Ishikawa (cell line): ENCODE results near the gene MZT1.

Experiments used
- CEBPB ChIP-seq: IDR thresholded peaks from 2 replicates; pipeline ENCODE4 v1.6.1; 2012
- CREB1 ChIP-seq: IDR thresholded peaks from 2 replicates; pipeline ENCODE4 v1.6.1; 2012; ENCODE audit warnings: low read depth
- EGR1 ChIP-seq: IDR thresholded peaks from 2 replicates; pipeline ENCODE4 v1.6.1; 2012
- EP300 ChIP-seq: IDR thresholded peaks from 2 replicates; pipeline ENCODE4 v1.6.1; 2012; ENCODE audit warnings: borderline replicate concordance
- FOXM1 ChIP-seq: IDR thresholded peaks from 2 replicates; pipeline ENCODE4 v1.6.1; 2012; ENCODE audit warnings: low read depth, borderline replicate concordance
- NFIC ChIP-seq: IDR thresholded peaks from 2 replicates; pipeline ENCODE4 v1.6.1; 2012
- RAD21 ChIP-seq: IDR thresholded peaks from 2 replicates; pipeline ENCODE4 v1.6.1; 2012; ENCODE audit warnings: low read depth
- TAF1 ChIP-seq: IDR thresholded peaks from 2 replicates; pipeline ENCODE4 v1.6.1; 2012; ENCODE audit warnings: low read depth, mild to moderate bottlenecking
- TCF12 ChIP-seq: IDR thresholded peaks from 2 replicates; pipeline ENCODE4 v1.6.1; 2012; ENCODE audit warnings: low read depth
- TEAD4 ChIP-seq: IDR thresholded peaks from 2 replicates; pipeline ENCODE4 v1.6.1; 2012
- USF1 ChIP-seq: IDR thresholded peaks from 2 replicates; pipeline ENCODE4 v1.6.1; 2012
- YY1 ChIP-seq: IDR thresholded peaks from 2 replicates; pipeline ENCODE4 v1.6.1; 2012; ENCODE audit warnings: low read depth
- ZBTB7A ChIP-seq: IDR thresholded peaks from 2 replicates; pipeline ENCODE4 v1.6.1; 2012; ENCODE audit warnings: low read depth
- TF ChIP-seq, protein P1 (sequence below): IDR thresholded peaks from 2 replicates; pipeline ENCODE4 v1.6.1; 2012; ENCODE audit warnings: low read depth, mild to moderate bottlenecking
- TF ChIP-seq, protein P2 (sequence below): IDR thresholded peaks from 2 replicates; pipeline ENCODE4 v1.6.1; 2012

MZT1 gene

GRCh38 chr13:72662548-72662947, 64.9 kb downstream of the MZT1 start:
- TF ChIP-seq TCF12 = no peak
- TF ChIP-seq RAD21 = no peak
- no peak for TF ChIP-seq CEBPB
- TF ChIP-seq NFIC = no peak
- no peak for TF ChIP-seq FOXM1
- no peak for TF ChIP-seq YY1
- TF ChIP-seq, protein P1, sequence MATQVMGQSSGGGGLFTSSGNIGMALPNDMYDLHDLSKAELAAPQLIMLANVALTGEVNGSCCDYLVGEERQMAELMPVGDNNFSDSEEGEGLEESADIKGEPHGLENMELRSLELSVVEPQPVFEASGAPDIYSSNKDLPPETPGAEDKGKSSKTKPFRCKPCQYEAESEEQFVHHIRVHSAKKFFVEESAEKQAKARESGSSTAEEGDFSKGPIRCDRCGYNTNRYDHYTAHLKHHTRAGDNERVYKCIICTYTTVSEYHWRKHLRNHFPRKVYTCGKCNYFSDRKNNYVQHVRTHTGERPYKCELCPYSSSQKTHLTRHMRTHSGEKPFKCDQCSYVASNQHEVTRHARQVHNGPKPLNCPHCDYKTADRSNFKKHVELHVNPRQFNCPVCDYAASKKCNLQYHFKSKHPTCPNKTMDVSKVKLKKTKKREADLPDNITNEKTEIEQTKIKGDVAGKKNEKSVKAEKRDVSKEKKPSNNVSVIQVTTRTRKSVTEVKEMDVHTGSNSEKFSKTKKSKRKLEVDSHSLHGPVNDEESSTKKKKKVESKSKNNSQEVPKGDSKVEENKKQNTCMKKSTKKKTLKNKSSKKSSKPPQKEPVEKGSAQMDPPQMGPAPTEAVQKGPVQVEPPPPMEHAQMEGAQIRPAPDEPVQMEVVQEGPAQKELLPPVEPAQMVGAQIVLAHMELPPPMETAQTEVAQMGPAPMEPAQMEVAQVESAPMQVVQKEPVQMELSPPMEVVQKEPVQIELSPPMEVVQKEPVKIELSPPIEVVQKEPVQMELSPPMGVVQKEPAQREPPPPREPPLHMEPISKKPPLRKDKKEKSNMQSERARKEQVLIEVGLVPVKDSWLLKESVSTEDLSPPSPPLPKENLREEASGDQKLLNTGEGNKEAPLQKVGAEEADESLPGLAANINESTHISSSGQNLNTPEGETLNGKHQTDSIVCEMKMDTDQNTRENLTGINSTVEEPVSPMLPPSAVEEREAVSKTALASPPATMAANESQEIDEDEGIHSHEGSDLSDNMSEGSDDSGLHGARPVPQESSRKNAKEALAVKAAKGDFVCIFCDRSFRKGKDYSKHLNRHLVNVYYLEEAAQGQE = no peak
- TF ChIP-seq ZBTB7A = no peak
- TF ChIP-seq CREB1 = no peak
- TF ChIP-seq TEAD4 = no peak
- TF ChIP-seq, protein P2, sequence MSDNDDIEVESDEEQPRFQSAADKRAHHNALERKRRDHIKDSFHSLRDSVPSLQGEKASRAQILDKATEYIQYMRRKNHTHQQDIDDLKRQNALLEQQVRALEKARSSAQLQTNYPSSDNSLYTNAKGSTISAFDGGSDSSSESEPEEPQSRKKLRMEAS = no peak
- no peak for TF ChIP-seq TAF1
- no peak for TF ChIP-seq USF1
- TF ChIP-seq EGR1 = no peak
- no peak for TF ChIP-seq EP300
